ENCODE measurements around the gene TRPM2. TPM values are rescaled to one million over a fixed set of nuclear protein-coding genes. Genes with fewer than 3 reads are reported as not detected.
A peak's percentile ranks its signal among the peaks of the same experiment; 100 is the strongest.

Gene TRPM2
- total and polyA plus RNA-seq, 2 donors (not counting 3 experiments of a cell fraction or from before 2014, with no cell fraction given): not detected

DNA sequence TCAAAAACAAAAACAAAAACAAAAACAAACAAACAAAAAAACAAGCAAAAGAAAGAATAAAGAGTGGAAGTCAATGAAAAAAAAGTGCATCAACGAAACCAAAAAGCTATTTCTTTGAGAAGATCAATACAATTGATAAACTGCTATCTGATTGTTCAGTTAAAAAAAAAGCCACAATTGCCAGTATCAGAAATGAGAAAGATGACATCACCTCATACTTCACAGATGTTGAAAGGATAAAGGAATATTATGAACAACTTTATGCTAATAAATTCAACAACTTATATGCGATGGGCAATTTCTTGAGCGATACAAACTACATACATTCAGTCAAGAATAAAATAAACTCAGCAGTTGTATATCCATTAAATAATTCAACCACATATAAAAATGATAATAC lies 99.7 kb downstream of the TRPM2 start:
- Histone ChIP-seq H3K9me3 (replicated peaks; ENCODE audit: control insufficient read depth, insufficient read depth, low read length) (no peaks in the 10 kb centered on the region), H3K27ac (ENCODE audit: insufficient read depth, low read depth, low read length) (no peak overlapping the region), H3K36me3 (ENCODE audit: control insufficient read depth in 2 of 2, extremely low read depth in 1 of 2, insufficient read depth in 2 of 2, low read length in 2 of 2) (no peaks in the 10 kb centered on the region), H3K4me3 (replicated peaks in 1 of 3; ENCODE audit: insufficient read depth in 1 of 3, low read depth in 1 of 3, low read length in 3 of 3) (no peak overlapping the region), H3K79me2 (ENCODE audit: control insufficient read depth, insufficient read depth, low read length) (no peaks in the 10 kb centered on the region), H3K9me1 (replicated peaks; ENCODE audit: control insufficient read depth, extremely low read depth, insufficient read depth, low read length) (no peaks in the 10 kb centered on the region), H3K4me2 (ENCODE audit: insufficient read depth, low read length) (no peak overlapping the region), H3K27me3 (ENCODE audit: control insufficient read depth in 2 of 2, insufficient read depth in 2 of 2, low read length in 2 of 2) (peaks cover 0 to 3% of the 10 kb centered on the region in 2 experiments), H3K9ac (replicated peaks; ENCODE audit: extremely low read depth, insufficient read depth, low read length) (no peak overlapping the region), H2AFZ (ENCODE audit: low read depth, low read length) (no peak overlapping the region), H4K20me1 (replicated peaks; ENCODE audit: control insufficient read depth, extremely low read depth, insufficient read depth, low read length) (no peaks in the 10 kb centered on the region), H3K4me1 (ENCODE audit: control insufficient read depth, extremely low read depth, insufficient read depth, low read length) (no peaks in the 10 kb centered on the region)
- FAIRE-seq (peak; percentile 4), DNase-seq (ENCODE audit: low read depth, low spot score) (no peak)
- dilution Hi-C loops (cut with MboI; ENCODE audit: extremely low pct_ligation_motif_present, low sequenced_read_pairs) (no loop called here), intact Hi-C loops (cut with micrococcal nuclease) (loop anchor here (10.0 kb wide), 1 partner anchor 108 kb away; no protein-coding TSS in a partner anchor)
- no TSS peak for BruUV-seq (replicated peaks)
- CTCF ChIA-PET: interaction anchor here (1.3 kb wide), 1 partner anchor 10 kb away, joined by 4 read pairs; no protein-coding TSS in a partner anchor
- TF ChIP-seq POLR2A (IDR thresholded peaks at IDR 0.05; ENCODE audit: low read depth, low read length) (no peak), JUN (IDR thresholded peaks at IDR 0.05; ENCODE audit: borderline replicate concordance, insufficient read depth, insufficient read length, low read depth) (no peak), POLR2AphosphoS5 (IDR thresholded peaks at IDR 0.05; ENCODE audit: insufficient read depth, low read depth, low read length) (no peak), FOS (IDR thresholded peaks at IDR 0.05; ENCODE audit: borderline replicate concordance, insufficient read depth, low read length) (no peak), MYC (IDR thresholded peaks at IDR 0.05; ENCODE audit: low read depth, low read length) (no peak), EZH2 (IDR thresholded peaks at IDR 0.05; ENCODE audit: borderline replicate concordance, low read depth, low read length, severe bottlenecking) (no peak), GATA2 (IDR thresholded peaks at IDR 0.05; ENCODE audit: insufficient read depth, insufficient read length, low read depth, low read length) (no peak)
- TF ChIP-seq, protein P1, sequence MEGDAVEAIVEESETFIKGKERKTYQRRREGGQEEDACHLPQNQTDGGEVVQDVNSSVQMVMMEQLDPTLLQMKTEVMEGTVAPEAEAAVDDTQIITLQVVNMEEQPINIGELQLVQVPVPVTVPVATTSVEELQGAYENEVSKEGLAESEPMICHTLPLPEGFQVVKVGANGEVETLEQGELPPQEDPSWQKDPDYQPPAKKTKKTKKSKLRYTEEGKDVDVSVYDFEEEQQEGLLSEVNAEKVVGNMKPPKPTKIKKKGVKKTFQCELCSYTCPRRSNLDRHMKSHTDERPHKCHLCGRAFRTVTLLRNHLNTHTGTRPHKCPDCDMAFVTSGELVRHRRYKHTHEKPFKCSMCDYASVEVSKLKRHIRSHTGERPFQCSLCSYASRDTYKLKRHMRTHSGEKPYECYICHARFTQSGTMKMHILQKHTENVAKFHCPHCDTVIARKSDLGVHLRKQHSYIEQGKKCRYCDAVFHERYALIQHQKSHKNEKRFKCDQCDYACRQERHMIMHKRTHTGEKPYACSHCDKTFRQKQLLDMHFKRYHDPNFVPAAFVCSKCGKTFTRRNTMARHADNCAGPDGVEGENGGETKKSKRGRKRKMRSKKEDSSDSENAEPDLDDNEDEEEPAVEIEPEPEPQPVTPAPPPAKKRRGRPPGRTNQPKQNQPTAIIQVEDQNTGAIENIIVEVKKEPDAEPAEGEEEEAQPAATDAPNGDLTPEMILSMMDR (IDR thresholded peaks at IDR 0.05; ENCODE audit: extremely low read depth in 1 of 2, insufficient read depth in 1 of 2, low read depth in 1 of 2, low read length in 2 of 2): no peak
- TF ChIP-seq, protein P2, sequence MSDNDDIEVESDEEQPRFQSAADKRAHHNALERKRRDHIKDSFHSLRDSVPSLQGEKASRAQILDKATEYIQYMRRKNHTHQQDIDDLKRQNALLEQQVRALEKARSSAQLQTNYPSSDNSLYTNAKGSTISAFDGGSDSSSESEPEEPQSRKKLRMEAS (IDR thresholded peaks at IDR 0.05; ENCODE audit: insufficient read depth, insufficient read length): no peak
- POLR2A ChIA-PET: no interaction called here

Measured in endothelial cell of umbilical vein (primary cell).